SK-N-MC (cell line): ENCODE data around the gene KCNB1.

Experiments
- EZH2 ChIP-seq: fragments of 200-600 bp; sonication (generic); IDR thresholded peaks from one replicate; pipeline ENCODE4 v1.6.1; 2017; ENCODE audit warnings: antibody characterized with exemption
- POLR2AphosphoS5 ChIP-seq: IDR thresholded peaks from 2 replicates; pipeline ENCODE4 v1.6.1; 2012; ENCODE audit warnings: mild to moderate bottlenecking, low read depth, low read length, borderline replicate concordance

DNA sequence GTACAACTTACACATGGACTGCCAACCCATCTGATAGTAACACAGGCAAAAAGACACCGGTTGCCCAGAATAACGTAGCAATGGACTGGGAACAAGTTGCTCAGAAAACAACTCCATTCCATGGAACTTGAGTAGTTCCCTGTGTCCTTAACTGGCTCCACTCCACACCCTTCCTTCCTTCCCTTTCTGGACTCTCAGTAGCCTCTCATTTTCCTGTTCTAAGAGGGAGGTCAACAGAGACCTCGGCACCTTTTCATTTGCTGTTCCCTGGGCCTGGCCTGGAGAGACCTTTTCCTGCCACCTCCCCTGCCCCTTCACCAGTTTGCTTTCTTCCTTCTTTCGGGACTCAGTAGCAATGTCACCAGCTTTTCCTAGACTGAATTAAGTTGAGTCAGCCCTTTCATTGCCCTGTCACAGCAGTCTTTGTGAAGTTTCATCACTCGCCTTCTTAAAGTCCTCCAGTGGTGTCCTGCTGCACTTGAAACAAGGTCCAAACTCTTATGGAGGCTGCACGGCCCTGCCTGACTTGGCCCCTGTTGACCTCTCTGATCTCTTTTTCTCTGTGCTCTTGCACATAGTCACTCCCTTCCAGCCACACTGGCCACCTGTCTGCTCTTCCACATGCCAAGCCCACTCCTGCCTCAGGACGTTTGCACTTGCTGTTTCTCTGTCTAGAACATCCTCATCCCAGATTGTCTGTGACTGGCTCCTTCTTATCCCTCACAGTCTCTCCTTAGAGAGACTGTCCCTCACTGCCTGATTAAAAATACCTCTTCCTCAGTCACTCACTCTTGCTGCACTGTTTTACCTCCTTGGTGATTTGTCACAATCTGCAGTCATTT is 90.8 kb downstream of the KCNB1 start:
- TF ChIP-seq POLR2AphosphoS5 = no peak
- TF ChIP-seq EZH2 = no peak
